K562 (cell line): ENCODE results near the gene ULK1. TPM values are rescaled to one million over a fixed set of nuclear protein-coding genes. Genes with fewer than 3 reads are reported as not detected.

Experiments
- BRD4 ChIP-seq: fragments of 200-600 bp; sonication (generic); IDR thresholded peaks from 2 replicates; pipeline ENCODE4 v1.6.1; 2017; ENCODE audit warnings: inconsistent platforms
- FOXJ3 ChIP-seq: sonication (generic); formaldehyde crosslinking; IDR thresholded peaks from 2 replicates; pipeline ENCODE4 v1.4.0; 2020; ENCODE audit warnings: mild to moderate bottlenecking, missing genetic modification reagents
- HNRNPK ChIP-seq: fragments of 200-400 bp; formaldehyde crosslinking; IDR thresholded peaks from one replicate; pipeline ENCODE4 v1.6.1; 2018; ENCODE audit warnings: mild to moderate bottlenecking, low read depth, low read length; ENCODE audit not compliant: poor library complexity, severe bottlenecking
- KLF16 ChIP-seq: IDR thresholded peaks from 2 replicates; pipeline ENCODE4 v1.6.1; 2016; ENCODE audit warnings: antibody characterized with exemption
- MTA1 ChIP-seq: fragments of 450-650 bp; IDR thresholded peaks from 2 replicates; pipeline ENCODE4 v1.6.1; 2017; ENCODE audit warnings: borderline replicate concordance
- MTF1 ChIP-seq: fragments of 250-450 bp; sonication (Bioruptor Pico); IDR thresholded peaks from 2 replicates; pipeline ENCODE4 v1.9.0; 2021; ENCODE audit warnings: moderate library complexity, mild to moderate bottlenecking, inconsistent platforms, borderline replicate concordance
- PRPF4 ChIP-seq: fragments of 200-400 bp; formaldehyde crosslinking; IDR thresholded peaks from one replicate; pipeline ENCODE4 v1.6.1; 2017; ENCODE audit warnings: low read length, low read depth, mild to moderate bottlenecking; ENCODE audit not compliant: insufficient read depth, poor library complexity, severe bottlenecking
- RBM22 ChIP-seq: fragments of 200-400 bp; formaldehyde crosslinking; IDR thresholded peaks from 2 replicates; pipeline ENCODE4 v1.6.1; 2018; ENCODE audit warnings: low read length, low read depth; ENCODE audit not compliant: poor library complexity, severe bottlenecking
- SMARCA5 ChIP-seq: fragments of 450-650 bp; IDR thresholded peaks from 2 replicates; pipeline ENCODE4 v1.6.1; 2016
- SMARCE1 ChIP-seq: fragments of 450-650 bp; IDR thresholded peaks from 2 replicates; pipeline ENCODE4 v1.7.1; 2016; ENCODE audit warnings: mild to moderate bottlenecking
- SUPT5H ChIP-seq: fragments of 450-650 bp; IDR thresholded peaks from 2 replicates; pipeline ENCODE4 v1.6.1; 2016
- U2AF1 ChIP-seq: fragments of 200-400 bp; formaldehyde crosslinking; optimal IDR thresholded peaks from 2 replicates; pipeline ENCODE3; 2017; ENCODE audit warnings: mild to moderate bottlenecking, low read depth, low read length, moderate library complexity
- ZNF384 ChIP-seq: IDR thresholded peaks from 2 replicates; pipeline ENCODE4 v1.6.1; 2012; ENCODE audit warnings: low read depth, low read length, improper control_type of control experiment
- ZNF668 ChIP-seq: fragments of 250-450 bp; sonication (Bioruptor Pico); IDR thresholded peaks from 2 replicates; pipeline ENCODE4 v1.8.0; 2022; ENCODE audit warnings: mild to moderate bottlenecking, inconsistent platforms
- polyA plus RNA-seq, 8 experiments: library from polyadenylated mRNA; depleted of rRNA in 4 of 8; stranded (reverse) in 5 of 8; unstranded in 3 of 8; fragments of >200 nt; fragmentation: Nextera tagmentation in 2 of 8; fragmentation: Illumina TruSeq in 1 of 8; extraction: Ambion mirVana in 2 of 8; extraction: Trizol in 1 of 8; gene quantifications; 2 replicates each; pipeline versions ENCODE4 v1.2.1 to v1.2.3, GENCODE V29; 2011 to 2014; ENCODE audit warnings: inconsistent platforms in 1 of 8, missing spikeins in 1 of 8
- total RNA-seq, 7 experiments: library from RNA; depleted of rRNA in 6 of 7; stranded (reverse); fragments of >200 nt in 6 of 7; fragmentation: Illumina TruSeq in 2 of 7; extraction: Trizol in 2 of 7; gene quantifications; 2 replicates each; pipeline versions ENCODE4 v1.2.1 to v1.2.3, GENCODE V29; 2011 to 2021; ENCODE audit warnings: low replicate concordance in 1 of 7
- TF ChIP-seq, protein P1 (sequence below): fragments of 450-650 bp; IDR thresholded peaks from 2 replicates; pipeline ENCODE4 v1.6.1; 2018; ENCODE audit warnings: mild to moderate bottlenecking, low read depth; ENCODE audit not compliant: partially characterized antibody
- TF ChIP-seq, protein P2 (sequence below): sonication (generic); formaldehyde crosslinking; IDR thresholded peaks from 2 replicates; pipeline ENCODE4 v1.8.1; 2023; ENCODE audit warnings: mild to moderate bottlenecking, missing genetic modification reagents
- TF ChIP-seq, protein P3 (sequence below): sonication (generic); formaldehyde crosslinking; IDR thresholded peaks from 2 replicates; pipeline ENCODE4 v1.8.0; 2022; ENCODE audit warnings: mild to moderate bottlenecking, missing genetic modification reagents
- TF ChIP-seq, protein P4 (sequence below): sonication (generic); formaldehyde crosslinking; IDR thresholded peaks from 2 replicates; pipeline ENCODE4 v1.8.0; 2022; ENCODE audit warnings: mild to moderate bottlenecking, missing genetic modification reagents

ULK1 gene
- total and polyA plus RNA-seq, 9 of the 15 experiments (the other 6 are each of a cell fraction or from before 2014, with no cell fraction given): 0.15 to 29.4 (median 2.5) TPM

DNA sequence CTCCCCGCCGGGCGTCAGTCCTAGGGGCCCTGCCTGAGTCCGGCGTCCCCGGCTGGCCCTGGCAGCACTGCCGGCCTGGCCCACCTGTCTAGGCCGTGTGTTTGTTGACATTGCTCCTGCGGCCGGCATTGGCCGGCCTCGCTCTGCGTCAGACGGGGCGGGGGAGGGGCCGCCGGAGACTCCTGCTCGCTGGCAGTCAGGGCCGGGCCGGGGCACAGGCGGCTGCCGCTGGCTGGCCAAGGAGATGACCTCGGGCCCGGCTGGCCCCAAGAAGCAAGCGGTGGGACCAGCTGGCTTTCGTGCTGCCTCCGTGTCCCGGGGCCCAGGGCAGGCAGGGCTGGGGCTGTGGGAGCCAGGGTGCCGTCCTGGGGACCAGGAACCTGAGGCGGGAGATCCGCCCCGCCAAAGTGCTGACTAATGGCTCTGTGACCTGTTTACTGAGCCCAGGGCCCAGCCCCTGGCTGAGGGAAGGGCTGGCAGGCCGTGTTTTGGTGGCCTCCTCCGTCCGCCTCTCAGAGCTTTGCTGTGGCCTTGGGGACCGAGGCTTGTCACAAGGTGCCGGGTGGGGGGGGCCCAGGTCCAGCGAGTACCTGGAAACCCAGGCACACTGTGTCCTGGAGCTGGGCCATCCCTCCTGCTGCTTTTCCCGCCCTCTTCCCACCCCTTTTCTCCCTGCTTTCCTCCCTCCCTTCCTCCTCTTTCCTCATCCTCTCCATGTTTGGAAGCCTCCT lies 1.8 kb downstream of the ULK1 start (continued):
- TF ChIP-seq SMARCA5 (no peak), FOXJ3 (CRISPR knock-in tag) (no peak), ZNF668 (CRISPR knock-in tag) (no peak), KLF16 (no peak), RBM22 (peak; percentile 24), PRPF4 (peak; percentile 53), BRD4 (no peak), MTA1 (no peak), SMARCE1 (no peak), HNRNPK (no peak), U2AF1 (no peak), MTF1 (CRISPR knock-in tag) (no peak), ZNF384 (no peak), SUPT5H (peak; percentile 68)
- TF ChIP-seq, protein P1, sequence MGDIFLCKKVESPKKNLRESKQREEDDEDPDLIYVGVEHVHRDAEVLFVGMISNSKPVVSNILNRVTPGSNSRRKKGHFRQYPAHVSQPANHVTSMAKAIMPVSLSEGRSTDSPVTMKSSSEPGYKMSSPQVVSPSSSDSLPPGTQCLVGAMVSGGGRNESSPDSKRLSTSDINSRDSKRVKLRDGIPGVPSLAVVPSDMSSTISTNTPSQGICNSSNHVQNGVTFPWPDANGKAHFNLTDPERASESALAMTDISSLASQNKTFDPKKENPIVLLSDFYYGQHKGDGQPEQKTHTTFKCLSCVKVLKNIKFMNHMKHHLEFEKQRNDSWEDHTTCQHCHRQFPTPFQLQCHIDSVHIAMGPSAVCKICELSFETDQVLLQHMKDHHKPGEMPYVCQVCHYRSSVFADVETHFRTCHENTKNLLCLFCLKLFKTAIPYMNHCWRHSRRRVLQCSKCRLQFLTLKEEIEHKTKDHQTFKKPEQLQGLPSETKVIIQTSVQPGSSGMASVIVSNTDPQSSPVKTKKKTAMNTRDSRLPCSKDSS: no peak
- TF ChIP-seq, protein P2, sequence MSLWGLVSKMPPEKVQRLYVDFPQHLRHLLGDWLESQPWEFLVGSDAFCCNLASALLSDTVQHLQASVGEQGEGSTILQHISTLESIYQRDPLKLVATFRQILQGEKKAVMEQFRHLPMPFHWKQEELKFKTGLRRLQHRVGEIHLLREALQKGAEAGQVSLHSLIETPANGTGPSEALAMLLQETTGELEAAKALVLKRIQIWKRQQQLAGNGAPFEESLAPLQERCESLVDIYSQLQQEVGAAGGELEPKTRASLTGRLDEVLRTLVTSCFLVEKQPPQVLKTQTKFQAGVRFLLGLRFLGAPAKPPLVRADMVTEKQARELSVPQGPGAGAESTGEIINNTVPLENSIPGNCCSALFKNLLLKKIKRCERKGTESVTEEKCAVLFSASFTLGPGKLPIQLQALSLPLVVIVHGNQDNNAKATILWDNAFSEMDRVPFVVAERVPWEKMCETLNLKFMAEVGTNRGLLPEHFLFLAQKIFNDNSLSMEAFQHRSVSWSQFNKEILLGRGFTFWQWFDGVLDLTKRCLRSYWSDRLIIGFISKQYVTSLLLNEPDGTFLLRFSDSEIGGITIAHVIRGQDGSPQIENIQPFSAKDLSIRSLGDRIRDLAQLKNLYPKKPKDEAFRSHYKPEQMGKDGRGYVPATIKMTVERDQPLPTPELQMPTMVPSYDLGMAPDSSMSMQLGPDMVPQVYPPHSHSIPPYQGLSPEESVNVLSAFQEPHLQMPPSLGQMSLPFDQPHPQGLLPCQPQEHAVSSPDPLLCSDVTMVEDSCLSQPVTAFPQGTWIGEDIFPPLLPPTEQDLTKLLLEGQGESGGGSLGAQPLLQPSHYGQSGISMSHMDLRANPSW (CRISPR knock-in tag): no peak
- TF ChIP-seq, protein P3, sequence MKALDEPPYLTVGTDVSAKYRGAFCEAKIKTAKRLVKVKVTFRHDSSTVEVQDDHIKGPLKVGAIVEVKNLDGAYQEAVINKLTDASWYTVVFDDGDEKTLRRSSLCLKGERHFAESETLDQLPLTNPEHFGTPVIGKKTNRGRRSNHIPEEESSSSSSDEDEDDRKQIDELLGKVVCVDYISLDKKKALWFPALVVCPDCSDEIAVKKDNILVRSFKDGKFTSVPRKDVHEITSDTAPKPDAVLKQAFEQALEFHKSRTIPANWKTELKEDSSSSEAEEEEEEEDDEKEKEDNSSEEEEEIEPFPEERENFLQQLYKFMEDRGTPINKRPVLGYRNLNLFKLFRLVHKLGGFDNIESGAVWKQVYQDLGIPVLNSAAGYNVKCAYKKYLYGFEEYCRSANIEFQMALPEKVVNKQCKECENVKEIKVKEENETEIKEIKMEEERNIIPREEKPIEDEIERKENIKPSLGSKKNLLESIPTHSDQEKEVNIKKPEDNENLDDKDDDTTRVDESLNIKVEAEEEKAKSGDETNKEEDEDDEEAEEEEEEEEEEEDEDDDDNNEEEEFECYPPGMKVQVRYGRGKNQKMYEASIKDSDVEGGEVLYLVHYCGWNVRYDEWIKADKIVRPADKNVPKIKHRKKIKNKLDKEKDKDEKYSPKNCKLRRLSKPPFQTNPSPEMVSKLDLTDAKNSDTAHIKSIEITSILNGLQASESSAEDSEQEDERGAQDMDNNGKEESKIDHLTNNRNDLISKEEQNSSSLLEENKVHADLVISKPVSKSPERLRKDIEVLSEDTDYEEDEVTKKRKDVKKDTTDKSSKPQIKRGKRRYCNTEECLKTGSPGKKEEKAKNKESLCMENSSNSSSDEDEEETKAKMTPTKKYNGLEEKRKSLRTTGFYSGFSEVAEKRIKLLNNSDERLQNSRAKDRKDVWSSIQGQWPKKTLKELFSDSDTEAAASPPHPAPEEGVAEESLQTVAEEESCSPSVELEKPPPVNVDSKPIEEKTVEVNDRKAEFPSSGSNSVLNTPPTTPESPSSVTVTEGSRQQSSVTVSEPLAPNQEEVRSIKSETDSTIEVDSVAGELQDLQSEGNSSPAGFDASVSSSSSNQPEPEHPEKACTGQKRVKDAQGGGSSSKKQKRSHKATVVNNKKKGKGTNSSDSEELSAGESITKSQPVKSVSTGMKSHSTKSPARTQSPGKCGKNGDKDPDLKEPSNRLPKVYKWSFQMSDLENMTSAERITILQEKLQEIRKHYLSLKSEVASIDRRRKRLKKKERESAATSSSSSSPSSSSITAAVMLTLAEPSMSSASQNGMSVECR (CRISPR knock-in tag): peak; percentile 71
- TF ChIP-seq, protein P4, sequence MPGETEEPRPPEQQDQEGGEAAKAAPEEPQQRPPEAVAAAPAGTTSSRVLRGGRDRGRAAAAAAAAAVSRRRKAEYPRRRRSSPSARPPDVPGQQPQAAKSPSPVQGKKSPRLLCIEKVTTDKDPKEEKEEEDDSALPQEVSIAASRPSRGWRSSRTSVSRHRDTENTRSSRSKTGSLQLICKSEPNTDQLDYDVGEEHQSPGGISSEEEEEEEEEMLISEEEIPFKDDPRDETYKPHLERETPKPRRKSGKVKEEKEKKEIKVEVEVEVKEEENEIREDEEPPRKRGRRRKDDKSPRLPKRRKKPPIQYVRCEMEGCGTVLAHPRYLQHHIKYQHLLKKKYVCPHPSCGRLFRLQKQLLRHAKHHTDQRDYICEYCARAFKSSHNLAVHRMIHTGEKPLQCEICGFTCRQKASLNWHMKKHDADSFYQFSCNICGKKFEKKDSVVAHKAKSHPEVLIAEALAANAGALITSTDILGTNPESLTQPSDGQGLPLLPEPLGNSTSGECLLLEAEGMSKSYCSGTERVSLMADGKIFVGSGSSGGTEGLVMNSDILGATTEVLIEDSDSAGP (CRISPR knock-in tag): no peak
